Testis (tissue), 2 donors: ENCODE results near the gene CLUH.

Experiments used
- CTCF ChIP-seq, 3 experiments: fragments of 450-650 bp in 2 of 3; fragments of 200-600 bp in 1 of 3; sonication (generic) in 1 of 3; IDR thresholded peaks; one replicate each; pipeline ENCODE4 v1.5.1; 2016 to 2019; ENCODE audit warnings: antibody characterized with exemption in 3 of 3, mild to moderate bottlenecking in 2 of 3, moderate library complexity in 1 of 3
- POLR2A ChIP-seq: fragments of 450-650 bp; IDR thresholded peaks from one replicate; pipeline ENCODE4 v1.6.1; 2017; ENCODE audit warnings: antibody characterized with exemption, mild to moderate bottlenecking, moderate library complexity

GRCh38 chr17:2695243-2695960 lies 16.2 kb downstream of the CLUH start:
- TF ChIP-seq CTCF (IDR thresholded peaks at IDR 0.05) (no peak), POLR2A (no peak)
